ENCODE results near the gene TANK. TPM values are rescaled to one million over a fixed set of nuclear protein-coding genes. Genes with fewer than 3 reads are reported as not detected.
"Not testable (repeated sequence)": the region's sequence is repeated elsewhere in the genome, so short reads cannot be mapped to it uniquely, and the experiment has no call there.

TANK gene
- total RNA-seq, 1 donor from 2014 or later = 18.4 TPM

- intact Hi-C loops (cut with DNase I); H3K4me1 ChIP-seq; H3K27ac ChIP-seq; H3K36me3 ChIP-seq; H3K27me3 ChIP-seq; H3K4me3 ChIP-seq; H3K9me3 ChIP-seq: not testable (repeated sequence)
- TF ChIP-seq CTCF (IDR thresholded peaks at IDR 0.05) = peak in 1 of 3 experiments; percentile 26
- DNase-seq (ENCODE audit: low spot score in 2 of 2) = peak; percentile 40 to 89
These were observed 120.7 kb downstream of the TANK start for GRCh38 chr2:161280906-161281323.

GRCh38 chr2:161281615-161282310 is 121.5 kb downstream of the TANK start:
- H3K27me3 ChIP-seq; intact Hi-C loops (cut with DNase I); H3K9me3 ChIP-seq; H3K4me1 ChIP-seq; H3K27ac ChIP-seq; H3K4me3 ChIP-seq; H3K36me3 ChIP-seq: not testable (repeated sequence)
- DNase-seq (ENCODE audit: low spot score in 2 of 2) = peak in 1 of 2 donors; percentile 66

GRCh38 chr2:161282311-161282644 is 122.0 kb downstream of the TANK start:
- peak in 1 of 2 donors; percentile 67 for DNase-seq (ENCODE audit: low spot score in 2 of 2)
- intact Hi-C loops (cut with DNase I); H3K27ac ChIP-seq: not testable (repeated sequence)

GRCh38 chr2:161283926-161284325 is 123.7 kb downstream of the TANK start:
- H3K27me3 ChIP-seq = no peaks in the 10 kb centered on the region
- H3K4me3 ChIP-seq = no peak overlapping the region
- intact Hi-C loops (cut with DNase I) = no loop called here
- no peak overlapping the region for H3K27ac ChIP-seq
- no peaks in the 10 kb centered on the region for H3K4me1 ChIP-seq
- DNase-seq (ENCODE audit: low spot score in 2 of 2) = no peak
- no peaks in the 10 kb centered on the region for H3K36me3 ChIP-seq
- no peaks in the 10 kb centered on the region for H3K9me3 ChIP-seq
- no peak for TF ChIP-seq CTCF (IDR thresholded peaks at IDR 0.05)

More at GRCh38 chr2:161282311-161282644, 122.0 kb downstream of the TANK start:
- not testable (repeated sequence) for H3K4me3 ChIP-seq, H3K36me3 ChIP-seq, H3K27me3 ChIP-seq, H3K9me3 ChIP-seq, H3K4me1 ChIP-seq

Other genes with a start within 250 kb of the TANK start
- gene PSMD14, start 148.0 kb downstream of the TANK start, total RNA-seq = 238 TPM

Data from ascending aorta (tissue), 2 donors.